ENCODE measurements around the gene UBE2H.
"Not testable (repeated sequence)": the region's sequence is repeated elsewhere in the genome, so short reads cannot be mapped to it uniquely, and the experiment has no call there.

Gene UBE2H

GRCh38 chr7:129796186-129796775 lies 156.5 kb downstream of the UBE2H start:
- Histone ChIP-seq H3K27ac (ENCODE audit: low read depth, low read length) (no peak overlapping the region), H3K4me1 (ENCODE audit: control insufficient read depth, insufficient read depth, low read length) (peaks cover 10% of the 10 kb centered on the region), H3K9me3 (ENCODE audit: control insufficient read depth, insufficient read depth, low read length) (no peaks in the 10 kb centered on the region), H3K27me3 (ENCODE audit: control insufficient read depth, insufficient read depth, low read length) (peaks cover 13% of the 10 kb centered on the region), H3K4me3 (ENCODE audit: low read depth, low read length) (no peak overlapping the region), H3K9ac (ENCODE audit: low read depth, low read length) (no peak overlapping the region), H3K36me3 (ENCODE audit: control insufficient read depth, insufficient read depth, low read length) (no peaks in the 10 kb centered on the region)

- H3K4me3 ChIP-seq (ENCODE audit: low read depth, low read length); H3K36me3 ChIP-seq (ENCODE audit: control insufficient read depth, insufficient read depth, low read length); H3K9me3 ChIP-seq (ENCODE audit: control insufficient read depth, insufficient read depth, low read length); H3K9ac ChIP-seq (ENCODE audit: low read depth, low read length); H3K4me1 ChIP-seq (ENCODE audit: control insufficient read depth, insufficient read depth, low read length); H3K27ac ChIP-seq (ENCODE audit: low read depth, low read length): not testable (repeated sequence)
- H3K27me3 ChIP-seq (ENCODE audit: control insufficient read depth, insufficient read depth, low read length) = peaks cover 31% of the 10 kb centered on the region
Measured at GRCh38 chr7:129794461-129794860, 158.3 kb downstream of the UBE2H start.

DNA sequence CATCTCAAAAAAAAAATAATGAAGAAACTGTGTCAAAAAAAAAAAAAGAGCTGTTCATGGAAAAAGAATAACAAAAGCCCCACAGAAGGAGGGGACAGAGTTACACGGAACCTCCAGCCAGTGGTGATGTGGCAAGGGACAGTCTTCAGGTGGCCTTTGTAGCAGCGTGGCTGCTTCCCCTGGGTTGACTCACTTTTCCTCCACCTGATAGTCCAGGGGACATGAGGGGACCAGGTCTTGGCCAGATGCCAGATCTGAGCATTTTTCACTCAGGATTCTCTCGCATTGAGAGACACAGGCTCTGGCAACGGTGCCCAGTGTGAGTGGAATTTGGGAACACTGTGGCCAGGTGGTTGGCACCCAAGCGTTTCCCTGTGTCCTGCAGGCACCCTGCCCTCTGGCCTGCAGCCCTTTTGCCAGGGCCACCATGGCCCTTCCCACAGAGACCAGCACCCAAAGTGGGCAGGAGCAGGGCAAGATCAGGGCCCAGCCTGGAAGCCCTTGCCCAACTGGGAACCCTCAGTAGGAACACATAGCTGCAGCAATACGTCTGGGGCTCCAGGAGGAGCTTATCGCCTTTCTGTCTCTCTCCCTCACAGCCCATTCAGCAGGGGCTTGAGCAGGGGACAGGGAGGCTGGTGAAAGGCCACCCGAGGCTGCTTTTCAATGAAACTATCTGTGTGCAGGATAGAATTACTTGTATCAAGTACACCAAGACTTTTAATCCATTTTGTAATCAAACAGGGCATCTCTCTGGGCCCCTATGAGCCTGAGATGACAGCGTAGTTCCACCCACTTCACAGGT lies 159.1 kb downstream of the UBE2H start:
- H3K27me3 ChIP-seq (ENCODE audit: control insufficient read depth, insufficient read depth, low read length) = peaks cover 39% of the 10 kb centered on the region
- no peak overlapping the region for H3K27ac ChIP-seq (ENCODE audit: low read depth, low read length)
- no peaks in the 10 kb centered on the region for H3K36me3 ChIP-seq (ENCODE audit: control insufficient read depth, insufficient read depth, low read length)
- no peak overlapping the region for H3K4me3 ChIP-seq (ENCODE audit: low read depth, low read length)
- peaks cover 10% of the 10 kb centered on the region for H3K4me1 ChIP-seq (ENCODE audit: control insufficient read depth, insufficient read depth, low read length)
- no peak overlapping the region for H3K9ac ChIP-seq (ENCODE audit: low read depth, low read length)
- no peaks in the 10 kb centered on the region for H3K9me3 ChIP-seq (ENCODE audit: control insufficient read depth, insufficient read depth, low read length)

DNA sequence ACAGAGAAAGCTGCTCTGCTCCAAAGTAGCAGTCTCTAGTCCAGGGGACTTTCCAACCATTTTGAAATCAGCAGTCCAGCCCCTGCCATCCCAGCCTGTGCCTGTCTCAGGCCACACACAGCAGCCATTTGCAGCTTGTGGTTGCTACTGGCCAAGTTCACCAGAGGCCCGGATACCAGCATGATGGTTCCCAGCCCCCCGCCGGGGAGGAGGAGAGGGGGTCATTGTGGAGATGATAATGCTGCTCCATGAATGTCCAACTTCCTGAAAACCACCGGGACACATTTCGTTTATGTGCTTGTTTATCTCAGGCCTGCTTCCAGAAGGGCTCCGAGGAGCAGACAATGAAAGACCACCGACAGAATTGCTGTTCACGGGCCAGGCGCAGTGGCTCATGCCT lies 160.0 kb downstream of the UBE2H start:
- Histone ChIP-seq H3K4me1 (ENCODE audit: control insufficient read depth, insufficient read depth, low read length) (peaks cover 9% of the 10 kb centered on the region), H3K27ac (ENCODE audit: low read depth, low read length) (no peak overlapping the region), H3K36me3 (ENCODE audit: control insufficient read depth, insufficient read depth, low read length) (no peaks in the 10 kb centered on the region), H3K9ac (ENCODE audit: low read depth, low read length) (no peak overlapping the region), H3K4me3 (ENCODE audit: low read depth, low read length) (no peak overlapping the region), H3K27me3 (ENCODE audit: control insufficient read depth, insufficient read depth, low read length) (peaks cover 49% of the 10 kb centered on the region), H3K9me3 (ENCODE audit: control insufficient read depth, insufficient read depth, low read length) (no peaks in the 10 kb centered on the region)

- no peak overlapping the region for H3K27ac ChIP-seq (ENCODE audit: low read depth, low read length)
- peaks cover 74% of the 10 kb centered on the region for H3K27me3 ChIP-seq (ENCODE audit: control insufficient read depth, insufficient read depth, low read length)
Measured at GRCh38 chr7:129790136-129790535, 162.6 kb downstream of the UBE2H start.

DNA sequence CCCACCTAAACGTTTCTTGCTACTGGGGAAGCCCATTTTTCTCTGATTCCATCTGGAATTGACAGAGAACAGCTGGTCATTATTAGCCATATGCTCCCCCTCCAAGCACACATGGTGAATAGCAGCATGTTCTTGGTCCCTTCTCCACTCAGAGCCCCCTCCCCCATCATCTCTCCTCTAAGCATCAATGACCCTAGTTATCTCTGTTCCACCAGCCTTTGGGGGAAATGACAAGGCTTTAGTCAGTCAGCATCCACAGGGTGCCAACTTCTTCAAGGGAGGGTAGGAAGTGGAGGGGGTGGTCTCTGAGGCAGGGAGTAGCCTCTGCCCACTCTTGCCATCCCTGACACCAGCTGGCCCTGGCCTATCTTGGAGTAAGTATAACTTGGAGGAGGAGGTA lies 163.1 kb downstream of the UBE2H start:
- Histone ChIP-seq H3K27ac (ENCODE audit: low read depth, low read length) (no peak overlapping the region), H3K9ac (ENCODE audit: low read depth, low read length) (no peak overlapping the region), H3K36me3 (ENCODE audit: control insufficient read depth, insufficient read depth, low read length) (no peaks in the 10 kb centered on the region), H3K27me3 (ENCODE audit: control insufficient read depth, insufficient read depth, low read length) (peaks cover 79% of the 10 kb centered on the region), H3K9me3 (ENCODE audit: control insufficient read depth, insufficient read depth, low read length) (no peaks in the 10 kb centered on the region), H3K4me3 (ENCODE audit: low read depth, low read length) (no peak overlapping the region), H3K4me1 (ENCODE audit: control insufficient read depth, insufficient read depth, low read length) (peaks cover 17% of the 10 kb centered on the region; the same call in 1 of the 2 replicates)

More at GRCh38 chr7:129790136-129790535, 162.6 kb downstream of the UBE2H start:
- Histone ChIP-seq H3K9ac (ENCODE audit: low read depth, low read length) (no peak overlapping the region), H3K9me3 (ENCODE audit: control insufficient read depth, insufficient read depth, low read length) (no peaks in the 10 kb centered on the region), H3K4me3 (ENCODE audit: low read depth, low read length) (no peak overlapping the region), H3K4me1 (ENCODE audit: control insufficient read depth, insufficient read depth, low read length) (peaks cover 12% of the 10 kb centered on the region; the same call in 1 of the 2 replicates), H3K36me3 (ENCODE audit: control insufficient read depth, insufficient read depth, low read length) (no peaks in the 10 kb centered on the region)

DNA sequence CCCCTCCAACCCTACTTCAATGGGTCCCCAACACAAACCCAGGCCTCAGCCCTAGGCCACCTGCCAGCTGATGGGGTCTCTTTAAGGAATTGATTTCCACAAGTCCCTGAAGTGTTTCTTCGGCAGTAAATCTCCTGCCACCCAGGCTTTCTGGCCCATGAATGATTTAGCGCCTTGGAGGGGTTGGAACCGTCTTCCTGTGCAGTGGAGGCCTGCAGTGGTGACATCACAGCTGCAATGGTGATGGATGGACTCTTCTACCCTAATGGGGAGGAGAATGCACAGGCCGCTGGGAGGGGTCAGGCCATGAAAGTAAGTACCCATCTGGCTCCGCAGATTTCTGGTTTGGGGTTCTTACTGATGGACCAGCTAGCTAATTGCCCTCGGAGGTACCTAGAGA lies 163.8 kb downstream of the UBE2H start:
- Histone ChIP-seq H3K36me3 (ENCODE audit: control insufficient read depth, insufficient read depth, low read length) (no peaks in the 10 kb centered on the region), H3K4me1 (ENCODE audit: control insufficient read depth, insufficient read depth, low read length) (peaks cover 19% of the 10 kb centered on the region; the same call in 1 of the 2 replicates), H3K27me3 (ENCODE audit: control insufficient read depth, insufficient read depth, low read length) (peaks cover 86% of the 10 kb centered on the region), H3K4me3 (ENCODE audit: low read depth, low read length) (no peak overlapping the region), H3K9ac (ENCODE audit: low read depth, low read length) (no peak overlapping the region), H3K9me3 (ENCODE audit: control insufficient read depth, insufficient read depth, low read length) (no peaks in the 10 kb centered on the region), H3K27ac (ENCODE audit: low read depth, low read length) (no peak overlapping the region)

DNA sequence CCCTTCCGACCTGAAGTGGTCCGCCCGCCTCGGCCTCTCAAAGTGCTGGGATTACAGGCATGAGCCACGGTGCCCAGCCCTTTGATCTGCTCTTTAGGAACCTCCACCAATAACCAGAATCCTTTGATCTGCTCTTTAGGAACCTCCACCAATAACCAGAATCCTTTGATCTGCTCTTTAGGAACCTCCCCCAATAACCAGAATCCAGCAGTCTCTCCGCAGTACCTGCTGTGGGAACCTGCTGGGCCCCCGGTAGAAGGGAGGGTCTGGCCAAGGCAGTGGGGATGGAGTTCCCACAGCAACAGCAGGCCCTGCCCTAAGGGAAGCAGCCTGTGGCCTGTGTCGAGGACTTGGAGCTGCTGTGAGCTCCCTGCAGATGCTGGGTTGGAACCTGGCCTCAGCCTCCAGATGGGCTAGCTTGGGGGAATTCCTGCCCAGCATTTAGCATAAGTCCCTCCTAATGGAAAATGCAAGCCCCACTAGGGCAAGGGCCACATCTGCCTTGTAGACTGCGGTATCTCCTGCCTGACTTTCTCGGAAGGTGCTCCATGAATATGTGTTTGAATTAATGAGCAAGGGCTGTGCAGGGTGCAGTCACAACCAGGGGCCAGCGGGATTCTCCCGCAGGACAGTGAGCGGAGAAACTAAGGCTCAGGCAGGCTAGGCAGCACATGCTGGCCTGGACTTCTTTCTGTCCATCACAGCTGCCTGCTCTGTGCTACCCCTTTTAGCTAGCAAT lies 165.8 kb downstream of the UBE2H start:
- H3K27ac ChIP-seq (ENCODE audit: low read depth, low read length) = no peak overlapping the region
- H3K4me1 ChIP-seq (ENCODE audit: control insufficient read depth, insufficient read depth, low read length) = peaks cover 16% of the 10 kb centered on the region; the same call in 1 of the 2 replicates
- no peaks in the 10 kb centered on the region for H3K36me3 ChIP-seq (ENCODE audit: control insufficient read depth, insufficient read depth, low read length)
- no peak overlapping the region for H3K4me3 ChIP-seq (ENCODE audit: low read depth, low read length)
- no peak overlapping the region for H3K9ac ChIP-seq (ENCODE audit: low read depth, low read length)
- peaks cover 94% of the 10 kb centered on the region for H3K27me3 ChIP-seq (ENCODE audit: control insufficient read depth, insufficient read depth, low read length)
- no peaks in the 10 kb centered on the region for H3K9me3 ChIP-seq (ENCODE audit: control insufficient read depth, insufficient read depth, low read length)

- H3K4me3 ChIP-seq (ENCODE audit: low read depth, low read length) = peak overlapping the region; percentile 27; the same call in 1 of the 2 replicates
- H3K27ac ChIP-seq (ENCODE audit: low read depth, low read length) = no peak overlapping the region
- no peaks in the 10 kb centered on the region for H3K9me3 ChIP-seq (ENCODE audit: control insufficient read depth, insufficient read depth, low read length)
- H3K4me1 ChIP-seq (ENCODE audit: control insufficient read depth, insufficient read depth, low read length) = peaks cover 16% of the 10 kb centered on the region; the same call in 1 of the 2 replicates
- H3K27me3 ChIP-seq (ENCODE audit: control insufficient read depth, insufficient read depth, low read length) = peaks cover 100% of the 10 kb centered on the region
- H3K36me3 ChIP-seq (ENCODE audit: control insufficient read depth, insufficient read depth, low read length) = no peaks in the 10 kb centered on the region
- H3K9ac ChIP-seq (ENCODE audit: low read depth, low read length) = no peak overlapping the region
Measured at GRCh38 chr7:129785685-129786514, 166.9 kb downstream of the UBE2H start.
